Choroid plexus epithelial cell (primary cell): Measurements from ENCODE around the gene MRTFA.

Experiments used
- DNase-seq: peaks from one replicate; pipeline ENCODE4 v3.0.0-alpha.2; 2010; ENCODE audit warnings: low read depth
- H3K4me3 ChIP-seq: 2 replicates; pipeline ENCODE4 v1.5.1; 2011; ENCODE audit warnings: low read depth, mild to moderate bottlenecking, control low read depth, low read length, moderate library complexity
- CTCF ChIP-seq: conservative IDR thresholded peaks from 2 replicates; pipeline ENCODE4 v1.5.1; 2011; ENCODE audit warnings: low read depth, mild to moderate bottlenecking, control low read depth, inconsistent platforms, low read length, moderate library complexity

The MRTFA gene

GRCh38 chr22:40671369-40671768, 34.9 kb upstream of the MRTFA start:
- no peak for TF ChIP-seq CTCF
- DNase-seq: no peak
- no peak overlapping the region for H3K4me3 ChIP-seq

GRCh38 chr22:40670058-40670457, 33.5 kb upstream of the MRTFA start:
- DNase-seq: no peak
- H3K4me3 ChIP-seq: no peak overlapping the region
- no peak for TF ChIP-seq CTCF

- DNase-seq: peak; percentile 62
- no peak overlapping the region for H3K4me3 ChIP-seq
- no peak for TF ChIP-seq CTCF
These were observed 32.3 kb upstream of the MRTFA start for GRCh38 chr22:40668611-40669411.

GRCh38 chr22:40666151-40666848, 29.8 kb upstream of the MRTFA start:
- no peak overlapping the region for H3K4me3 ChIP-seq
- no peak for DNase-seq
- TF ChIP-seq CTCF: no peak

- no peak for DNase-seq
- no peak overlapping the region for H3K4me3 ChIP-seq
- no peak for TF ChIP-seq CTCF
These were observed 28.8 kb upstream of the MRTFA start for GRCh38 chr22:40665312-40665711.

GRCh38 chr22:40661671-40662070, 25.2 kb upstream of the MRTFA start:
- TF ChIP-seq CTCF: no peak
- DNase-seq: no peak

GRCh38 chr22:40660730-40661129, 24.2 kb upstream of the MRTFA start:
- no peak for TF ChIP-seq CTCF
- DNase-seq: no peak
- no peak overlapping the region for H3K4me3 ChIP-seq

More at GRCh38 chr22:40661671-40662070, 25.2 kb upstream of the MRTFA start:
- no peak overlapping the region for H3K4me3 ChIP-seq
